Calu3 (cell line): ENCODE data around the gene EVA1C. TPM values are rescaled to one million over a fixed set of nuclear protein-coding genes. Genes with fewer than 3 reads are reported as not detected.
"Not testable (repeated sequence)": the region's sequence is repeated elsewhere in the genome, so short reads cannot be mapped to it uniquely, and the experiment has no call there.

Experiments
- BruUV-seq: library from RNA; stranded (reverse); fragments of 400-500 nt; replicated peaks from 2 replicates; lab custom pipeline; 2021; lab: Mats Ljungman, UMichigan
- CTCF ChIA-PET: fragments of 300-600 bp; sonication (Branson Sonifier 250); formaldehyde crosslinking; loops from one replicate; lab custom pipeline; 2022; ENCODE audit warnings: antibody characterized with exemption; lab: Charles Lee
- DNase-seq: peaks from one replicate; pipeline ENCODE4 v3.0.0; 2022
- H3K27ac Mint-ChIP-seq: one replicate; pipeline ENCODE4 v1.8.0; 2022; ENCODE audit warnings: mixed read lengths; ENCODE audit not compliant: unreplicated experiment
- H3K27me3 Mint-ChIP-seq: one replicate; pipeline ENCODE4 v1.8.0; 2022; ENCODE audit warnings: mixed read lengths; ENCODE audit not compliant: unreplicated experiment
- H3K36me3 Mint-ChIP-seq: one replicate; pipeline ENCODE4 v1.8.0; 2022; ENCODE audit warnings: mild to moderate bottlenecking, moderate library complexity, mixed read lengths; ENCODE audit not compliant: insufficient read depth, unreplicated experiment
- H3K4me1 Mint-ChIP-seq: one replicate; pipeline ENCODE4 v1.8.0; 2022; ENCODE audit warnings: mild to moderate bottlenecking, low read depth, mixed read lengths; ENCODE audit not compliant: unreplicated experiment
- H3K4me3 Mint-ChIP-seq: one replicate; pipeline ENCODE4 v1.8.0; 2022; ENCODE audit warnings: mild to moderate bottlenecking, low read depth, moderate library complexity, mixed read lengths; ENCODE audit not compliant: unreplicated experiment
- H3K9me3 Mint-ChIP-seq: one replicate; pipeline ENCODE4 v1.8.0; 2022; ENCODE audit warnings: low read depth, mixed read lengths; ENCODE audit not compliant: unreplicated experiment
- intact Hi-C: fragments of 100-400 bp; cut with micrococcal nuclease; formaldehyde crosslinking; loops from one replicate; pipeline ENCODE4 v1.10.0; 2022; ENCODE audit not compliant: unreplicated experiment
- total RNA-seq: library from RNA; stranded (reverse); gene quantifications from 2 replicates; pipeline ENCODE4 v1.2.3, GENCODE V29; 2022
- TF ChIP-seq, protein P1 (sequence below): fragments of 200-600 bp; IDR thresholded peaks from one replicate; pipeline ENCODE4 v1.8.0; 2022; ENCODE audit warnings: antibody characterized with exemption; ENCODE audit not compliant: unreplicated experiment

Gene EVA1C
- total RNA-seq, 1 experiment from 2014 or later = 1.4 TPM

GRCh38 chr21:32525282-32525681 lies 112.8 kb downstream of the EVA1C start:
- intact Hi-C loops = no loop called here

DNA sequence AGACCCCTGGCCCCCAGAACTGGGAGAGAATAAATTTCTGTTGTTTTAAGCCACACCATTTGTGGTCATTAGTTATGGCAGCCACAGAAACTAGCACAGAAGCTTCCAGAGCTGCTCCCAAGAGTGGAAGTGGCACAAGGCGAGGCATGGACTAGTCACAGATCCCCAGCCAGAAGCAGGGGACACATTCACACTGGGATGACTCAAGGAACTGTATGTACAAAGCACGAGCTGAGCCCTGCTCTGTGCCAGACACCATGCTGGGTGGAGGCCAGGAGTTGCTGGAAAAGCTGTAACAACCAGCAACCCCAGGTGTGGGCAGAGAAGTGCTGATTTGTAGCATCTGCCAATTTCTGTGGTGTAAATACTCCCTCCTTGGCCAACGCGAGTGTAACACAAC lies 117.2 kb downstream of the EVA1C start:
- intact Hi-C loops = no loop called here
- no peak for DNase-seq
- Mint-ChIP-seq H3K4me3 (no peak overlapping the region), H3K4me1 (peaks cover 1% of the 10 kb centered on the region), H3K27me3 (no peaks in the 10 kb centered on the region), H3K27ac (no peak overlapping the region), H3K36me3 (no peaks in the 10 kb centered on the region), H3K9me3 (no peaks in the 10 kb centered on the region)
- TF ChIP-seq, protein P1, sequence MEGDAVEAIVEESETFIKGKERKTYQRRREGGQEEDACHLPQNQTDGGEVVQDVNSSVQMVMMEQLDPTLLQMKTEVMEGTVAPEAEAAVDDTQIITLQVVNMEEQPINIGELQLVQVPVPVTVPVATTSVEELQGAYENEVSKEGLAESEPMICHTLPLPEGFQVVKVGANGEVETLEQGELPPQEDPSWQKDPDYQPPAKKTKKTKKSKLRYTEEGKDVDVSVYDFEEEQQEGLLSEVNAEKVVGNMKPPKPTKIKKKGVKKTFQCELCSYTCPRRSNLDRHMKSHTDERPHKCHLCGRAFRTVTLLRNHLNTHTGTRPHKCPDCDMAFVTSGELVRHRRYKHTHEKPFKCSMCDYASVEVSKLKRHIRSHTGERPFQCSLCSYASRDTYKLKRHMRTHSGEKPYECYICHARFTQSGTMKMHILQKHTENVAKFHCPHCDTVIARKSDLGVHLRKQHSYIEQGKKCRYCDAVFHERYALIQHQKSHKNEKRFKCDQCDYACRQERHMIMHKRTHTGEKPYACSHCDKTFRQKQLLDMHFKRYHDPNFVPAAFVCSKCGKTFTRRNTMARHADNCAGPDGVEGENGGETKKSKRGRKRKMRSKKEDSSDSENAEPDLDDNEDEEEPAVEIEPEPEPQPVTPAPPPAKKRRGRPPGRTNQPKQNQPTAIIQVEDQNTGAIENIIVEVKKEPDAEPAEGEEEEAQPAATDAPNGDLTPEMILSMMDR = no peak
- CTCF ChIA-PET = no interaction called here
- no TSS peak for BruUV-seq

More at GRCh38 chr21:32525282-32525681, 112.8 kb downstream of the EVA1C start:
- Mint-ChIP-seq H3K27me3 (no peaks in the 10 kb centered on the region), H3K27ac (no peak overlapping the region), H3K9me3 (no peaks in the 10 kb centered on the region), H3K36me3 (no peaks in the 10 kb centered on the region), H3K4me3 (no peak overlapping the region), H3K4me1 (peaks cover 15% of the 10 kb centered on the region)
- TF ChIP-seq, protein P1 = no peak
- CTCF ChIA-PET = no interaction called here
- BruUV-seq = no TSS peak
- DNase-seq = no peak

GRCh38 chr21:32530809-32531208 lies 118.3 kb downstream of the EVA1C start:
- DNase-seq, H3K27me3 Mint-ChIP-seq, CTCF ChIA-PET, BruUV-seq, H3K36me3 Mint-ChIP-seq, H3K9me3 Mint-ChIP-seq, H3K4me1 Mint-ChIP-seq, intact Hi-C loops, H3K27ac Mint-ChIP-seq, H3K4me3 Mint-ChIP-seq: not testable (repeated sequence)

GRCh38 chr21:32531561-32531960 lies 119.1 kb downstream of the EVA1C start:
- H3K27ac Mint-ChIP-seq, CTCF ChIA-PET, H3K36me3 Mint-ChIP-seq, intact Hi-C loops, H3K9me3 Mint-ChIP-seq, BruUV-seq, H3K27me3 Mint-ChIP-seq, H3K4me1 Mint-ChIP-seq, H3K4me3 Mint-ChIP-seq, DNase-seq: not testable (repeated sequence)

- Mint-ChIP-seq H3K27ac (no peak overlapping the region), H3K4me3 (no peak overlapping the region), H3K27me3 (no peaks in the 10 kb centered on the region), H3K36me3 (no peaks in the 10 kb centered on the region), H3K4me1 (peaks cover 8% of the 10 kb centered on the region), H3K9me3 (no peaks in the 10 kb centered on the region)
- intact Hi-C loops = no loop called here
- CTCF ChIA-PET = no interaction called here
- TF ChIP-seq, protein P1 = no peak
- no TSS peak for BruUV-seq
- DNase-seq = no peak
These were observed 120.1 kb downstream of the EVA1C start for GRCh38 chr21:32532636-32533035.
